ENCODE measurements around the gene EPPIN. TPM values are rescaled to one million over a fixed set of nuclear protein-coding genes. Genes with fewer than 3 reads are reported as not detected.

EPPIN gene
- total RNA-seq, 2 donors from 2014 or later, result not detected

GRCh38 chr20:45501600-45501999 lies 45.6 kb downstream of the EPPIN start:
- DNase-seq, result no peak
- no peaks in the 10 kb centered on the region for H3K4me1 ChIP-seq
- H3K36me3 ChIP-seq (replicated peaks in 1 of 2; ENCODE audit: insufficient read depth in 1 of 2, low read depth in 2 of 2), result no peaks in the 10 kb centered on the region
- no peak overlapping the region for H3K4me3 ChIP-seq
- H3K9me3 ChIP-seq, result no peaks in the 10 kb centered on the region
- WGBS, 2 donors, result 67 to 69% methylated on average over 1 of the region's 1 CpG
- no peaks in the 10 kb centered on the region for H3K27me3 ChIP-seq
- intact Hi-C loops (cut with DNase I), result no loop called here
- ATAC-seq, result no peak
- H3K27ac ChIP-seq, result no peak overlapping the region
- TF ChIP-seq POLR2A (IDR thresholded peaks at IDR 0.05) (no peak), CTCF (IDR thresholded peaks at IDR 0.05) (no peak)

DNA sequence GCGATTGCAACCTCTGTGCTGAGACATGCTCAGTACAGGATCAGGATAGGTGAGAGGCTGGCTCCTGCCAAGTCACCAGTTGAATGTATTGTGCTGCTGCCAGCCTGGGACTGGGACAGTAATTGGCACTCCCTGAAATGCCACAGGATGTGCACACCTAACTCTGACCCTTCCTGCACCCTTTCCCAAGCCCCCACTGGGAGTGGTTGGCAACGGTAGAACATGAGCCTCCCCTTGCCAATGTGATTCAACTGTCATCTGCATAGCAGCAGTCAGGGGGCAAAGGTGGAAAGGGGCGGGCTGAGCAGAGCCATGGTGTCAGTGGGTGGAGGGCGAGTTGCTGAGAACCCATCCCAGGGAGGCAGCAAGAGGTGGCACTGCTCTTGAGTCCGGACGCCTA lies 47.2 kb downstream of the EPPIN start:
- H3K36me3 ChIP-seq (replicated peaks in 1 of 2; ENCODE audit: insufficient read depth in 1 of 2, low read depth in 2 of 2), result no peaks in the 10 kb centered on the region
- H3K27ac ChIP-seq, result no peak overlapping the region
- DNase-seq (no peak), ATAC-seq (no peak)
- H3K4me1 ChIP-seq, result no peaks in the 10 kb centered on the region
- H3K4me3 ChIP-seq, result no peak overlapping the region
- no peaks in the 10 kb centered on the region for H3K9me3 ChIP-seq
- 47 to 48% methylated on average over 5 to 6 of the region's 6 CpGs for WGBS, 2 donors
- intact Hi-C loops (cut with DNase I), result no loop called here
- no peaks in the 10 kb centered on the region for H3K27me3 ChIP-seq
- TF ChIP-seq CTCF (IDR thresholded peaks at IDR 0.05), result no peak
- TF ChIP-seq POLR2A (IDR thresholded peaks at IDR 0.05), result no peak

DNA sequence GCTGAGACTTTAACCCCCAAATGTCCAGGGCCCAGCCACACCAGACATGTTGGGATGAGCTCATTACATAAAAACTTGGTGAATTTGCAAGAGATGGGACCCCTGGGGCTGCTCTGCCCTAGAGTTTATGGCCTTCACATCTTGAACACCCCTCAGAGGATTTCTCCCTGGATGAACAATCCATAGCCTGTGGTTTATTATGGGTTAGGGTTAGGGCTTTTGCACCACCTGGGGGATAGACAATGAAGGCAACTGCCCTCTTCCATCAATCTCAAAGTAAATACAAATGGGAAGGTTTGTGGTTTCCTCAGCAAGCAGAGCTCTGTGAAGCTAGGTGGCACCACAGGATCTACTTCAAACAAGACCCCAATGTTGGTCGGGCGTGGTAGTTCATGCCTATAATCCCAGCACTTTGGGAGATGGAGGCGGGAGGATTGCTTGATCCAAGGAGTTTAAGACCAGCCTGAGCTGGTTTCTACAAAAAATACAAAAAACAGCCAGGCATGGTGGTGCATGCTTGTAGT lies 49.2 kb downstream of the EPPIN start:
- no peak for ATAC-seq
- H3K27me3 ChIP-seq, result no peaks in the 10 kb centered on the region
- H3K4me3 ChIP-seq, result no peak overlapping the region
- no peak overlapping the region for H3K27ac ChIP-seq
- H3K9me3 ChIP-seq, result no peaks in the 10 kb centered on the region
- no peak for DNase-seq
- no peaks in the 10 kb centered on the region for H3K36me3 ChIP-seq (replicated peaks in 1 of 2; ENCODE audit: insufficient read depth in 1 of 2, low read depth in 2 of 2)
- WGBS, 2 donors, result 50 to 71% methylated on average over 3 of the region's 3 CpGs
- no peak for TF ChIP-seq CTCF (IDR thresholded peaks at IDR 0.05)
- TF ChIP-seq POLR2A (IDR thresholded peaks at IDR 0.05), result no peak
- intact Hi-C loops (cut with DNase I), result no loop called here
- H3K4me1 ChIP-seq, result no peaks in the 10 kb centered on the region

- H3K4me1 ChIP-seq, result no peaks in the 10 kb centered on the region
- no peak for DNase-seq
- no peak for ATAC-seq
- no peak overlapping the region for H3K27ac ChIP-seq
- H3K9me3 ChIP-seq, result no peaks in the 10 kb centered on the region
- TF ChIP-seq CTCF (IDR thresholded peaks at IDR 0.05), result no peak
- no peak for TF ChIP-seq POLR2A (IDR thresholded peaks at IDR 0.05)
- H3K4me3 ChIP-seq, result no peak overlapping the region
- 61 to 66% methylated on average over 3 of the region's 3 CpGs for WGBS, 2 donors
- intact Hi-C loops (cut with DNase I), result no loop called here
- H3K36me3 ChIP-seq (replicated peaks in 1 of 2; ENCODE audit: insufficient read depth in 1 of 2, low read depth in 2 of 2), result no peaks in the 10 kb centered on the region
- H3K27me3 ChIP-seq, result no peaks in the 10 kb centered on the region
Observed at GRCh38 chr20:45496166-45496565, 51.0 kb downstream of the EPPIN start.

GRCh38 chr20:45495501-45495941 lies 51.7 kb downstream of the EPPIN start:
- intact Hi-C loops (cut with DNase I), result no loop called here
- Histone ChIP-seq H3K9me3 (no peaks in the 10 kb centered on the region), H3K4me1 (no peaks in the 10 kb centered on the region), H3K27me3 (no peaks in the 10 kb centered on the region), H3K4me3 (no peak overlapping the region), H3K36me3 (replicated peaks in 1 of 2; ENCODE audit: insufficient read depth in 1 of 2, low read depth in 2 of 2) (no peaks in the 10 kb centered on the region), H3K27ac (no peak overlapping the region)
- TF ChIP-seq CTCF (IDR thresholded peaks at IDR 0.05) (no peak), POLR2A (IDR thresholded peaks at IDR 0.05) (no peak)
- no peak for DNase-seq
- no peak for ATAC-seq
- 67 to 100% methylated on average over 1 of the region's 1 CpG for WGBS, 2 donors
